Mesothelial cell of epicardium (in vitro differentiated cells): ENCODE results near the gene ATF4. TPM values are rescaled to one million over a fixed set of nuclear protein-coding genes. Genes with fewer than 3 reads are reported as not detected.

ENCODE experiments used
- DNase-seq, 2 experiments: peaks; one replicate each; pipeline ENCODE4 v3.0.0; 2021; ENCODE audit warnings: low spot score in 2 of 2; ENCODE audit not compliant: unreplicated experiment in 2 of 2
- H3K27ac Mint-ChIP-seq: 2 replicates; pipeline ENCODE4 v1.8.0; 2021; ENCODE audit warnings: mixed read lengths
- H3K27me3 Mint-ChIP-seq: 2 replicates; pipeline ENCODE4 v1.8.0; 2021; ENCODE audit warnings: low read depth, mixed read lengths
- H3K36me3 Mint-ChIP-seq: 2 replicates; pipeline ENCODE4 v1.8.0; 2021; ENCODE audit warnings: mixed read lengths
- H3K4me1 Mint-ChIP-seq: 2 replicates; pipeline ENCODE4 v1.8.0; 2021; ENCODE audit warnings: mixed read lengths
- H3K4me3 Mint-ChIP-seq: 2 replicates; pipeline ENCODE4 v1.8.0; 2021; ENCODE audit warnings: mild to moderate bottlenecking, moderate library complexity, mixed read lengths
- H3K9me3 Mint-ChIP-seq: 2 replicates; pipeline ENCODE4 v1.8.0; 2021; ENCODE audit warnings: mixed read lengths
- CTCF ChIP-seq: fragments of 200-600 bp; sonication (generic); IDR thresholded peaks from one replicate; pipeline ENCODE4 v1.5.0; 2021; ENCODE audit warnings: antibody characterized with exemption; ENCODE audit not compliant: unreplicated experiment
- total RNA-seq: library from RNA; stranded (reverse); gene quantifications from 3 replicates; pipeline ENCODE4 v1.2.1, GENCODE V29; 2021

ATF4 gene
- total RNA-seq, 1 donor from 2014 or later, result 361 TPM

DNA sequence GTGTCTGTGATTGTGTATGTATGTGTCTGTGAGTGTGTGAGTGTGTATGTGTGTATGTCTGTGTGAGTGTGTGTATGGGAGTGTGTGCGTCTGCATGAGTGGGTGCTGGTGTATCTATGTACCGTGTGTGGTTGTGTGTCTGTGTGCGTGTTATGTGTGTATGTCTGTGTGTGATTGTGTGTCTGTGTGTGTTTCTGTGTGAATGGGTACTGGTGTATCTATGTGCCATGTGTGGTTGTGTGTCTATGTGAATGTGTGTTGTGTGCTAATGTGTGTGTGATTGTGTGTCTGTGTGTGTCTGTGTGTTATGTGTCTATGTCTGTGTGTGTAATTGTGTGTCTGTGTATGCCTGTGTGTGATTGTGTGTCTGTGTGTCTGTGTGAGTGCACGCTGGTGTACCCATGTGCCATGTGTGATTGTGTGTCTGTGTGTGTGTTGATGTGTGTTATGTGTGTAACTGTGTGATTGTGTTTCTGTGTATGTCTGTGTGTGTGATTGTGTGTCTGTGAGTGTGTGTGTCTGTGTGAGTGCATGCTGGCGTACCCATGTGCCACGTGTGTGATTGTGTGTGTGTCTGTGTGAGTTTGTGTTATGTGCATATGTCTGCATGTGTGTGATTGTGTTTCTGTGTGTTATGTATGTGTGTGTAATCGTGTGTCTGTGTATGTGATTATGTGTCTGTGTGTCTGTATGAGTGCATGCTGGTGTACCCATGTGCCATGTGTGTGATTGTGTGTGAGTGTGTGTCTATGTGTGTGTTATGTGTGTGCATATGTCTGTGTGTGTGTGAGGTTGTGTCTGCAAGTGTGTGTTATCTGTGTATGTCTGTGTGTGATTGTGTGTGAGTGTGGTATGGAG lies 43.4 kb downstream of the ATF4 start:
- Mint-ChIP-seq H3K27me3 (peaks cover 26% of the 10 kb centered on the region), H3K9me3 (peaks cover 6% of the 10 kb centered on the region), H3K36me3 (no peaks in the 10 kb centered on the region), H3K27ac (no peak overlapping the region), H3K4me1 (peaks cover 2% of the 10 kb centered on the region), H3K4me3 (no peak overlapping the region)
- DNase-seq, result no peak
- TF ChIP-seq CTCF, result no peak

GRCh38 chr22:39565414-39565944 lies 45.1 kb downstream of the ATF4 start:
- TF ChIP-seq CTCF, result no peak
- no peak for DNase-seq
- H3K9me3 Mint-ChIP-seq, result peaks cover 6% of the 10 kb centered on the region
- no peaks in the 10 kb centered on the region for H3K36me3 Mint-ChIP-seq
- peaks cover 10% of the 10 kb centered on the region for H3K27me3 Mint-ChIP-seq
- no peaks in the 10 kb centered on the region for H3K4me1 Mint-ChIP-seq
- H3K27ac Mint-ChIP-seq, result no peak overlapping the region
- no peak overlapping the region for H3K4me3 Mint-ChIP-seq

GRCh38 chr22:39567135-39567946 lies 47.0 kb downstream of the ATF4 start:
- Mint-ChIP-seq H3K27ac (no peak overlapping the region), H3K9me3 (peaks cover 6% of the 10 kb centered on the region), H3K36me3 (no peaks in the 10 kb centered on the region), H3K4me1 (no peaks in the 10 kb centered on the region), H3K27me3 (peaks cover 4% of the 10 kb centered on the region), H3K4me3 (no peak overlapping the region)
- no peak for TF ChIP-seq CTCF
- no peak for DNase-seq

- peaks cover 6% of the 10 kb centered on the region for H3K9me3 Mint-ChIP-seq
- peaks cover 4% of the 10 kb centered on the region for H3K27me3 Mint-ChIP-seq
- no peaks in the 10 kb centered on the region for H3K36me3 Mint-ChIP-seq
- DNase-seq, result no peak
- H3K4me3 Mint-ChIP-seq, result no peak overlapping the region
- H3K4me1 Mint-ChIP-seq, result no peaks in the 10 kb centered on the region
- no peak overlapping the region for H3K27ac Mint-ChIP-seq
- TF ChIP-seq CTCF, result no peak
These were observed 48.1 kb downstream of the ATF4 start for GRCh38 chr22:39568278-39568981.

DNA sequence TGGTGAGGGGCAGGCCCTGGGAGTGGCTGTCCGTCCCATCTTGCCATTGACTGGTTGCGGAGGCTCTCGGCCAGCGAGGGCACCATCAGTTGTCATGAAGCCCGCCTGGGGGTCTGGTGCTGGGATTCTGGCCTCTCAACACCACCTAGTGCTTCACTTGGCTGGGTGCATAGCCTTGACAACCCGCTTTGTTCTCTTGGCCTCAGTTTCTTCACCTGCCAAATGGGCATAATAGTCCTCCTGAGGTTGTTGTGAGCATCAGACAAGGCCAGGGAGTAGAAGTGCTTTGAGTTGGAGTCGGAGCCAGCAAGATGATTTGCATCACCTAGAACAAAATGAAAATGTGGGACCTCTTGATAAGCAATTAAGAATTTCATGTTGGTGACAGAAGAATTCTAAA lies 48.7 kb downstream of the ATF4 start:
- Mint-ChIP-seq H3K9me3 (peaks cover 6% of the 10 kb centered on the region), H3K27me3 (peaks cover 4% of the 10 kb centered on the region), H3K36me3 (no peaks in the 10 kb centered on the region), H3K4me3 (no peak overlapping the region), H3K4me1 (no peaks in the 10 kb centered on the region), H3K27ac (no peak overlapping the region)
- DNase-seq, result no peak
- no peak for TF ChIP-seq CTCF
